Left ventricle myocardium inferior (tissue), 1 donor: ENCODE results near the gene INSM2. TPM values are rescaled to one million over a fixed set of nuclear protein-coding genes. Genes with fewer than 3 reads are reported as not detected.

ENCODE experiments used
- DNase-seq: peaks from one replicate; pipeline ENCODE4 v3.0.0-alpha.2; 2020
- H3K27ac ChIP-seq: fragments of 200-600 bp; replicated peaks from 2 replicates; pipeline ENCODE4 v1.8.0; 2021
- H3K27me3 ChIP-seq: fragments of 200-600 bp; 2 replicates; pipeline ENCODE4 v1.8.0; 2021; ENCODE audit warnings: low read depth
- H3K36me3 ChIP-seq: fragments of 200-600 bp; 2 replicates; pipeline ENCODE4 v1.8.0; 2021
- H3K4me1 ChIP-seq: fragments of 200-600 bp; 2 replicates; pipeline ENCODE4 v1.8.0; 2021
- H3K4me3 ChIP-seq: fragments of 200-600 bp; 2 replicates; pipeline ENCODE4 v1.8.0; 2021; ENCODE audit warnings: mild to moderate bottlenecking, moderate library complexity
- H3K9me3 ChIP-seq: fragments of 200-600 bp; replicated peaks from 2 replicates; pipeline ENCODE4 v1.8.0; 2021
- intact Hi-C: fragments of 100-400 bp; cut with micrococcal nuclease; formaldehyde crosslinking; loops from one replicate; pipeline ENCODE4 v1.11.0; 2022
- total RNA-seq: library from RNA; stranded (reverse); fragmentation: NEBNext Ultra II Directional; extraction: Animal tissue kit (Norgen Biotek cat#: 25700); gene quantifications from one replicate; pipeline ENCODE4 v1.2.1, GENCODE V29; 2021
- TF ChIP-seq, protein P1 (sequence below): fragments of 200-600 bp; IDR thresholded peaks from 2 replicates; pipeline ENCODE4 v1.8.0; 2021; ENCODE audit warnings: antibody characterized with exemption, mild to moderate bottlenecking, borderline replicate concordance
- donor health status: DM: no; HTN: yes; CAD: no; lungs with severe emphysema.

The INSM2 gene
- total RNA-seq, 1 donor from 2014 or later, result not detected

DNA sequence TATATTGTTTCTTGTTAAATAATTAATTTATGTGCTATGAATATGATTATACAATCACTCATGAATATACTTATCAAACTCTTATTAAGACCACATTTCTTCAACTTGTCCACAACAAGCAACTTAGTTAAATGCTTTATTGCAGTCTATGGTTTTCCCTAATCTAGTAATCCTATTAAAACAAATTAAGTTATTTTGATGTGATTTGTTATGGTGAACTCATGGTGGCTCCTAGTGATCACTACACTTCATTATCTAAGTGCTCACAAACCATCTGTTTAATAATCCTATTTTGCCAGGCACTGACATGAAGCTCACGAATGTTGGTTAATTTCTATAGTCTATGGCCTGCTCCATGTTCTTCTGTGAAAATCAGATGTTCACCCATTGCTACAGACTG lies 42.9 kb downstream of the INSM2 start:
- no peak overlapping the region for H3K4me3 ChIP-seq
- H3K4me1 ChIP-seq, result peaks cover 13% of the 10 kb centered on the region
- intact Hi-C loops, result no loop called here
- H3K36me3 ChIP-seq, result peaks cover 5% of the 10 kb centered on the region
- H3K9me3 ChIP-seq, result no peaks in the 10 kb centered on the region
- H3K27ac ChIP-seq, result no peak overlapping the region
- TF ChIP-seq, protein P1, sequence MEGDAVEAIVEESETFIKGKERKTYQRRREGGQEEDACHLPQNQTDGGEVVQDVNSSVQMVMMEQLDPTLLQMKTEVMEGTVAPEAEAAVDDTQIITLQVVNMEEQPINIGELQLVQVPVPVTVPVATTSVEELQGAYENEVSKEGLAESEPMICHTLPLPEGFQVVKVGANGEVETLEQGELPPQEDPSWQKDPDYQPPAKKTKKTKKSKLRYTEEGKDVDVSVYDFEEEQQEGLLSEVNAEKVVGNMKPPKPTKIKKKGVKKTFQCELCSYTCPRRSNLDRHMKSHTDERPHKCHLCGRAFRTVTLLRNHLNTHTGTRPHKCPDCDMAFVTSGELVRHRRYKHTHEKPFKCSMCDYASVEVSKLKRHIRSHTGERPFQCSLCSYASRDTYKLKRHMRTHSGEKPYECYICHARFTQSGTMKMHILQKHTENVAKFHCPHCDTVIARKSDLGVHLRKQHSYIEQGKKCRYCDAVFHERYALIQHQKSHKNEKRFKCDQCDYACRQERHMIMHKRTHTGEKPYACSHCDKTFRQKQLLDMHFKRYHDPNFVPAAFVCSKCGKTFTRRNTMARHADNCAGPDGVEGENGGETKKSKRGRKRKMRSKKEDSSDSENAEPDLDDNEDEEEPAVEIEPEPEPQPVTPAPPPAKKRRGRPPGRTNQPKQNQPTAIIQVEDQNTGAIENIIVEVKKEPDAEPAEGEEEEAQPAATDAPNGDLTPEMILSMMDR, result no peak
- no peaks in the 10 kb centered on the region for H3K27me3 ChIP-seq
- DNase-seq, result no peak

DNA sequence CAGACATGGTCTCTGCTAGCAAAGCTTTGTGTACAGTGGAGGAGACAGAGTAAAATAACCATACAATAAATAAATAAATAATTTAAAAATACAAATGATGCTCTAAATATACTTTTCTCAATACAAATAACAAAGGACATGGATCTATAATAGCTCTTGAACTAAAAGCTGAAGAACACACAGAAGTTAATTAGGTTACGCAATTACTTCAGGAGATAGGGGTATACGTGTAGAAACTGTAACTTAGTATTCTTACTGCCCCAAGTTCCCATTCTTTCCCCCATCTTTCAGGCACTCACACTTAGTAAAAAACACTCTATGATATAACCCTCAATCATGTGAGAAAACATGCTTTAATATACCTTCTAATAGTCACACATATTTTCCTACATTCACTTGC lies 44.2 kb downstream of the INSM2 start:
- intact Hi-C loops, result no loop called here
- H3K27me3 ChIP-seq, result no peaks in the 10 kb centered on the region
- no peaks in the 10 kb centered on the region for H3K36me3 ChIP-seq
- TF ChIP-seq, protein P1, result no peak
- H3K4me1 ChIP-seq, result peaks cover 13% of the 10 kb centered on the region
- no peak for DNase-seq
- no peak overlapping the region for H3K4me3 ChIP-seq
- H3K27ac ChIP-seq, result no peak overlapping the region
- no peaks in the 10 kb centered on the region for H3K9me3 ChIP-seq

DNA sequence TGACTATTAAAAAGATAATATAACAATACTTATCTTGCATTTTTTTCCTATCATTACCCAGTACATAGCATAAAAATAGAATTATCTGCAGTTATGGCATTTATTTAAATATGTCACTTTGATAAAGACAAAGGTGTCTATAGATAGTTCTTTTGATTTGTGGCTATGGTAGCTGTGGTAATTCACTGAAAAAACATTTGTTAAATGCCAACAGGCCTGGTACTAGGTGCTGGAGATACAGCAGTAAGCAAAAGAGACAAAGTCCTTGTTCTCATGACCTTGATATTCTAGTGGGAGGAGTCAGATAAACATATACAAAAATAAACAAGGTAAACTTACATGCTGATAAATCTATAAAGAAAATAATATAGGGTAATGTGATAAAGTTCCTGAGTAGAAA lies 44.7 kb downstream of the INSM2 start:
- Histone ChIP-seq H3K4me1 (peaks cover 13% of the 10 kb centered on the region), H3K9me3 (no peaks in the 10 kb centered on the region), H3K4me3 (no peak overlapping the region), H3K36me3 (peaks cover 1% of the 10 kb centered on the region), H3K27me3 (no peaks in the 10 kb centered on the region), H3K27ac (no peak overlapping the region)
- intact Hi-C loops, result no loop called here
- no peak for DNase-seq
- TF ChIP-seq, protein P1, result no peak

Other genes starting within 250 kb of the INSM2 start
- gene PSMA6, start 241.8 kb upstream of the INSM2 start, total RNA-seq, result 179 TPM
- gene NFKBIA, start 129.4 kb upstream of the INSM2 start, total RNA-seq, result 78.0 TPM